Skin of body (tissue), 2 donors: Measurements from ENCODE around the gene KRT222. TPM values are rescaled to one million over a fixed set of nuclear protein-coding genes. Genes with fewer than 3 reads are reported as not detected.

Experiments
- DNase-seq: peaks from one replicate; lab custom pipeline; 2025; lab: John Stamatoyannopoulos, UW
- total RNA-seq: library from RNA; depleted of rRNA; stranded (reverse); fragments of >200 nt; gene quantifications from one replicate; pipeline ENCODE4 v1.2.3, GENCODE V29; 2014

KRT222 gene
- total RNA-seq, 1 donor from 2014 or later, result 0.49 TPM

GRCh38 chr17:40658396-40658795, 6.6 kb downstream of the KRT222 start:
- no peak for DNase-seq

- DNase-seq, result no peak
Measured at GRCh38 chr17:40651939-40652338, 13.0 kb downstream of the KRT222 start.

GRCh38 chr17:40648384-40648968, 16.5 kb downstream of the KRT222 start:
- peak; percentile 34 for DNase-seq

GRCh38 chr17:40647624-40648383, 17.2 kb downstream of the KRT222 start, which contains the start of gene SMARCE1:
TSS of gene SMARCE1 (minus strand) at chr17:40647818. CDS start at chr17:40645802, 2,016 bp downstream.
- peak; percentile 46 for DNase-seq

GRCh38 chr17:40646791-40647623, 18.0 kb downstream of the KRT222 start:
- peak; percentile 51 for DNase-seq

- DNase-seq, result no peak
Measured at GRCh38 chr17:40645943-40646342, 19.0 kb downstream of the KRT222 start.

GRCh38 chr17:40645291-40645690, 19.7 kb downstream of the KRT222 start:
- no peak for DNase-seq

GRCh38 chr17:40637931-40638330, 27.0 kb downstream of the KRT222 start:
- no peak for DNase-seq

- no peak for DNase-seq
Measured at GRCh38 chr17:40633871-40634270, 31.1 kb downstream of the KRT222 start.

- DNase-seq, result no peak
Measured at GRCh38 chr17:40632216-40632615, 32.8 kb downstream of the KRT222 start.

GRCh38 chr17:40629842-40630241, 35.1 kb downstream of the KRT222 start:
- no peak for DNase-seq

GRCh38 chr17:40625311-40625710, 39.7 kb downstream of the KRT222 start:
- DNase-seq, result no peak

GRCh38 chr17:40623419-40624210, 41.4 kb downstream of the KRT222 start:
- DNase-seq, result no peak

- no peak for DNase-seq
Measured at GRCh38 chr17:40622509-40622928, 42.5 kb downstream of the KRT222 start.

GRCh38 chr17:40621578-40621977, 43.4 kb downstream of the KRT222 start:
- no peak for DNase-seq

GRCh38 chr17:40621019-40621418, 44.0 kb downstream of the KRT222 start:
- no peak for DNase-seq

- DNase-seq, result no peak
Measured at GRCh38 chr17:40618754-40619625, 46.0 kb downstream of the KRT222 start.

- no peak for DNase-seq
Measured at GRCh38 chr17:40617678-40618240, 47.2 kb downstream of the KRT222 start.

GRCh38 chr17:40616592-40616991, 48.4 kb downstream of the KRT222 start:
- no peak for DNase-seq
